Trophoblast cell (in vitro differentiated cells and primary cell): ENCODE results near the gene ITGB1. TPM values are rescaled to one million over a fixed set of nuclear protein-coding genes. Genes with fewer than 3 reads are reported as not detected.
A peak's percentile ranks its signal among the peaks of the same experiment; 100 is the strongest.

Experiments used
- DNase-seq, 2 donors: peaks; one replicate each; pipeline ENCODE4 v3.0.0-alpha.2; 2016
- H2AFZ ChIP-seq: 2 replicates; pipeline ENCODE4 v1.6.1; 2013; ENCODE audit warnings: low read length, moderate library complexity, mild to moderate bottlenecking; ENCODE audit not compliant: insufficient read depth, poor library complexity
- H2AK5ac ChIP-seq: 2 replicates; pipeline ENCODE4 v1.6.1; 2013; ENCODE audit warnings: mild to moderate bottlenecking, low read length
- H2BK120ac ChIP-seq: 2 replicates; pipeline ENCODE4 v1.6.1; 2013; ENCODE audit warnings: low read length, mild to moderate bottlenecking, moderate library complexity; ENCODE audit not compliant: insufficient read depth, poor library complexity
- H2BK12ac ChIP-seq: 2 replicates; pipeline ENCODE4 v1.6.1; 2013; ENCODE audit warnings: mild to moderate bottlenecking, low read length, moderate library complexity
- H2BK5ac ChIP-seq: 2 replicates; pipeline ENCODE4 v1.6.1; 2013; ENCODE audit warnings: low read length, low read depth, moderate library complexity, mild to moderate bottlenecking; ENCODE audit not compliant: poor library complexity
- H3K14ac ChIP-seq: 2 replicates; pipeline ENCODE4 v1.6.1; 2013; ENCODE audit warnings: mild to moderate bottlenecking, low read length
- H3K18ac ChIP-seq: 2 replicates; pipeline ENCODE4 v1.6.1; 2013; ENCODE audit warnings: mild to moderate bottlenecking, low read length
- H3K23ac ChIP-seq: 2 replicates; pipeline ENCODE4 v1.6.1; 2013; ENCODE audit warnings: low read length
- H3K27ac ChIP-seq: 2 replicates; pipeline ENCODE4 v1.5.1; 2013; ENCODE audit warnings: low read depth, mild to moderate bottlenecking, inconsistent platforms, low read length, moderate library complexity
- H3K27me3 ChIP-seq: 2 replicates; pipeline ENCODE4 v1.6.1; 2013; ENCODE audit warnings: inconsistent platforms, mild to moderate bottlenecking, low read length, moderate library complexity; ENCODE audit not compliant: insufficient read depth
- H3K36me3 ChIP-seq, 2 experiments: 1 replicate in 1 of 2; 2 replicates in 1 of 2; pipeline ENCODE4 v1.6.1; 2013; ENCODE audit warnings: low read length in 2 of 2, mild to moderate bottlenecking in 2 of 2, moderate library complexity in 1 of 2; ENCODE audit not compliant: insufficient read depth in 2 of 2, control insufficient read depth in 1 of 2
- H3K4ac ChIP-seq: 2 replicates; pipeline ENCODE4 v1.6.1; 2013; ENCODE audit warnings: low read depth, mild to moderate bottlenecking, low read length, moderate library complexity
- H3K4me1 ChIP-seq, 2 experiments: 1 replicate in 1 of 2; 2 replicates in 1 of 2; pipeline ENCODE4 v1.6.1; 2013; ENCODE audit warnings: low read length in 2 of 2, mild to moderate bottlenecking in 2 of 2, moderate library complexity in 1 of 2; ENCODE audit not compliant: insufficient read depth in 2 of 2, control insufficient read depth in 1 of 2
- H3K4me2 ChIP-seq: 2 replicates; pipeline ENCODE4 v1.6.1; 2013; ENCODE audit warnings: inconsistent platforms, mild to moderate bottlenecking, low read length, moderate library complexity
- H3K4me3 ChIP-seq: 2 replicates; pipeline ENCODE4 v1.5.1; 2013; ENCODE audit warnings: mild to moderate bottlenecking, low read depth, low read length, inconsistent platforms
- H3K79me1 ChIP-seq: one replicate; pipeline ENCODE4 v1.6.1; 2013; ENCODE audit warnings: low read length
- H3K79me2 ChIP-seq: 2 replicates; pipeline ENCODE4 v1.6.1; 2013; ENCODE audit warnings: low read length, mild to moderate bottlenecking; ENCODE audit not compliant: control insufficient read depth, insufficient read depth, poor library complexity
- H3K9ac ChIP-seq: 2 replicates; pipeline ENCODE4 v1.6.1; 2013; ENCODE audit warnings: mild to moderate bottlenecking, low read length
- H3K9me3 ChIP-seq: 2 replicates; pipeline ENCODE4 v1.6.1; 2013; ENCODE audit warnings: low read depth, mild to moderate bottlenecking, control low read depth, inconsistent platforms, low read length; ENCODE audit not compliant: insufficient read depth
- H4K12ac ChIP-seq: 2 replicates; pipeline ENCODE4 v1.6.1; 2013; ENCODE audit warnings: low read depth, mild to moderate bottlenecking, low read length, moderate library complexity
- H4K8ac ChIP-seq: 2 replicates; pipeline ENCODE4 v1.6.1; 2013; ENCODE audit warnings: low read depth, mild to moderate bottlenecking, low read length, moderate library complexity
- H4K91ac ChIP-seq: one replicate; pipeline ENCODE4 v1.6.1; 2013; ENCODE audit warnings: low read depth, mild to moderate bottlenecking, low read length, moderate library complexity
- WGBS: extraction: QIAGEN DNeasy Blood & Tissue Kit; methylation state at CpG from one replicate; pipeline ENCODE4 v1.1.7; 2013; ENCODE audit warnings: missing lambda C conversion rate; ENCODE audit not compliant: insufficient read length, insufficient coverage; ENCODE audit errors: extremely low coverage; 5-methylcytosine and 5-hydroxymethylcytosine counted together
- polyA plus RNA-seq: library from polyadenylated mRNA; stranded (reverse); fragments of 200-250 nt; gene quantifications from 2 replicates; pipeline ENCODE4 v1.2.3, GENCODE V29; 2013

ITGB1 gene
- polyA plus RNA-seq = 787 and 808 TPM in 2 replicates

- Histone ChIP-seq H2BK120ac (peak within 1 kb of the TSS; percentile 100), H3K4me1 (peaks cover 2 to 10% of the 10 kb centered on the region in 2 experiments), H2BK12ac (peak within 1 kb of the TSS; percentile 93), H3K27me3 (no peaks in the 10 kb centered on the region), H3K79me2 (peaks cover 21% of the 10 kb centered on the region), H2AFZ (peak within 1 kb of the TSS; percentile 99), H4K12ac (peak within 1 kb of the TSS; percentile 100), H2BK5ac (peak within 1 kb of the TSS; percentile 100), H4K91ac (peak within 1 kb of the TSS; percentile 100), H4K8ac (peak within 1 kb of the TSS; percentile 100), H3K4me2 (peak within 1 kb of the TSS; percentile 98), H3K4me3 (peak within 1 kb of the TSS; percentile 99), H3K23ac (peak within 1 kb of the TSS; percentile 84), H3K18ac (peak within 1 kb of the TSS; percentile 100), H3K9me3 (no peaks in the 10 kb centered on the region), H2AK5ac (peak within 1 kb of the TSS; percentile 100), H3K36me3 (no peaks in the 10 kb centered on the region), H3K79me1 (peaks cover 22% of the 10 kb centered on the region), H3K9ac (peak within 1 kb of the TSS; percentile 99), H3K27ac (peak within 1 kb of the TSS; percentile 100), H3K14ac (peak within 1 kb of the TSS; percentile 100), H3K4ac (peak within 1 kb of the TSS; percentile 100)
- no CpG with 5 or more reads among the region's 94 CpGs for WGBS
- DNase-seq = peak; percentile 96 to 97
Observed at GRCh38 chr10:32958085-32959005, at the start of gene ITGB1. Gene ITGB1 (minus strand): TSS chr10:32958230. CDS start chr10:32935558, 22,672 bp downstream.

- Histone ChIP-seq H3K36me3 (no peaks in the 10 kb centered on the region), H3K79me2 (peaks cover 1% of the 10 kb centered on the region), H3K4ac (no peak overlapping the region), H2BK5ac (peak overlapping the region; percentile 1), H3K9me3 (peaks cover 1% of the 10 kb centered on the region), H3K18ac (peak overlapping the region; percentile 81), H3K4me3 (no peak overlapping the region), H3K79me1 (peaks cover 24% of the 10 kb centered on the region), H3K9ac (no peak overlapping the region), H4K91ac (peak overlapping the region; percentile 63), H3K4me2 (no peak overlapping the region), H4K8ac (no peak overlapping the region), H2AK5ac (no peak overlapping the region), H2BK120ac (peak overlapping the region; percentile 47), H3K4me1 (peaks cover 10 to 16% of the 10 kb centered on the region in 2 experiments), H4K12ac (no peak overlapping the region), H3K27ac (peak overlapping the region; percentile 53), H3K14ac (no peak overlapping the region), H3K27me3 (no peaks in the 10 kb centered on the region), H2BK12ac (peak overlapping the region; percentile 93), H2AFZ (no peak overlapping the region), H3K23ac (no peak overlapping the region)
- no CpG with 5 or more reads among the region's 11 CpGs for WGBS
- no peak for DNase-seq
Observed at GRCh38 chr10:33006342-33006887, 48.4 kb upstream of the ITGB1 start.

DNA sequence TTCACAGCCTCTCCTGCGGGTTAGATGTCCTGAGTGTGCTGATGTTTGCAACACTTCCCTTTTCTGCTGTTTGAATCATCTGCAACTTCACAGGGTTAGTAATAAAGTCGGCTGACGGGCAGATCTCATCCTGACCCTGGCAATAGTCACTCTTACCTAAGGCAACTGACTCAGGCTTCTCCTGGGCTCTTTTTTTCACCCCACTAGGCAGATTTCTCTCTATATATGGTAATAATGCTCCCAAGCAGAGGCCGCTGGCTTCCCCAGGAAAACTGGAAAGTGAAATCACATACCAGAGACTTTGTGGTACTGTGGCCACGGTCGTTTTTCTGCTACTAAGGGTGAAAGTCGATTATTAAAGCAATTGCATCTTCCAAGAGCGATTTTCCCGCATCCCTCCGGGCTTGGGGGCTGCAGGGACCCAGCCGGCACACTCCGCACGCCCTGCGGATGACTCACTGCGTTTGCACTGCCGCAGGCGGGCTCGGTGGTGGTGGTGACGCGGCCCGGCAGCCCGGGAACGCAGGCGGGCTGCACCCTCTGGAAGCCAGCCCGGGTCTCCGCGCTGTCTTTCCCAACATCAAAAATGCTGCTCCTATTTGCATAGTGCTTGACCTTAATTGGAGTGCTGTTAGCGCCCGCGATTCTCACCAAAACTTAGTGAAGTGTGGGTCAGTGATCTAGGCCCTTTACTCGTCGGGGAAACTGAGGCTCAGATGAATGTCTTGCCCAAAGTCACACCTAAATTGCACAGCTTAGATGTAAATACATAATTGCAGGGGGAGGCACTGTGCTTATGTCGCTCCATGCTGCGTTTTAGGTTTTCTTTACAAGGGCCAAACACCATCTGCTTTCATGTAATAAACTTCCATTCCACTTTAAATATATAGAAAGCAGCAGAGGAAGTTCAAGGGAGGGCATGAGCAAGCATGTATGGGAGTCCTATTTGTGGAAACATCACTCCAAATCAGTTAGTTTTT, 47.6 kb upstream of the ITGB1 start:
- Histone ChIP-seq H3K4me1 (peaks cover 10 to 16% of the 10 kb centered on the region in 2 experiments), H3K4me2 (peak overlapping the region; percentile 60), H2BK12ac (peak overlapping the region; percentile 21), H2AK5ac (no peak overlapping the region), H3K18ac (peak overlapping the region; percentile 6), H3K14ac (peak overlapping the region; percentile 49), H2BK120ac (peak overlapping the region; percentile 23), H3K9ac (peak overlapping the region; percentile 24), H3K4ac (no peak overlapping the region), H2AFZ (peak overlapping the region; percentile 14), H3K23ac (no peak overlapping the region), H4K8ac (peak overlapping the region; percentile 43), H3K9me3 (peaks cover 1% of the 10 kb centered on the region), H3K79me1 (peaks cover 21% of the 10 kb centered on the region), H3K4me3 (no peak overlapping the region), H3K27me3 (no peaks in the 10 kb centered on the region), H4K12ac (no peak overlapping the region), H3K36me3 (no peaks in the 10 kb centered on the region), H2BK5ac (peak overlapping the region; percentile 91), H3K27ac (peak overlapping the region; percentile 96), H4K91ac (peak overlapping the region; percentile 40), H3K79me2 (peaks cover 1% of the 10 kb centered on the region)
- DNase-seq = peak; percentile 98 to 99
- no CpG with 5 or more reads among the region's 34 CpGs for WGBS
